Measurements from ENCODE around the gene ABCC1.
"Not testable (repeated sequence)": the region's sequence is repeated elsewhere in the genome, so short reads cannot be mapped to it uniquely, and the experiment has no call there.

Gene ABCC1

GRCh38 chr16:15947983-15948509, 1.4 kb upstream of the ABCC1 start:
- no peak for DNase-seq

DNA sequence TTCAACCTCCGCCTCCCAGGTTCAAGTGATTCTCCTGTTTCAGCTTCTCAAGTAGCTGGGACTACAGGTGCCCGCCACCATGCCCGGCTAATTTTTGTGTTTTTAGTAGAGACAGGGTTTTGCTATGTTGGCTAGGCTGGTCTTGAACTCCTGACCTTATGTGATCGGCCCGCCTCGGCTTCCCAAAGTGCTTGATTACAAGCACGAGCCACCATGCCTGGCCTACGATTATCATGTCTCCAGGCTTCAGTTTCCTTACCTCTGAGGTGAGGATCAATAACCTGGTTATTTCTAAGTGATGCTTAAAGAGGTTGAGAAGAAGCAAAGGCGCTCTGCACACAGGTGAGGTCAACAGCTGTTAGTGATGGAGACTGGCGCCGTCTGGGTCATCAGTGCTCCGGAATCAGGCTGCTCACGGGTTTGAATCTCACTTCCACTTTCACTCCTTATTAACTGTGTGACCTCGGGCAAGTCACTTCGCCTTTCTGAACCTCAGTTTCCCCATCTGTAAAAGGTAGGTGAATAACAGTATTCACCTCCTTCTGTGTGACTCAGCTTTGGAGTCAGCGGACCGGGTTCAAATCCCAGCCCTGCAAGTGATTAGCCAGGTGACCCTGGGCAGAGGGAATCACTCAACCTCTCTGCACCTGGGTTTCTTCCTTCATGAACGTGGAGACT, 745 bp upstream of the ABCC1 start:
- no peak for DNase-seq

- no peak for DNase-seq
Measured at GRCh38 chr16:15950161-15950854, 892 bp downstream of the ABCC1 start.

DNA sequence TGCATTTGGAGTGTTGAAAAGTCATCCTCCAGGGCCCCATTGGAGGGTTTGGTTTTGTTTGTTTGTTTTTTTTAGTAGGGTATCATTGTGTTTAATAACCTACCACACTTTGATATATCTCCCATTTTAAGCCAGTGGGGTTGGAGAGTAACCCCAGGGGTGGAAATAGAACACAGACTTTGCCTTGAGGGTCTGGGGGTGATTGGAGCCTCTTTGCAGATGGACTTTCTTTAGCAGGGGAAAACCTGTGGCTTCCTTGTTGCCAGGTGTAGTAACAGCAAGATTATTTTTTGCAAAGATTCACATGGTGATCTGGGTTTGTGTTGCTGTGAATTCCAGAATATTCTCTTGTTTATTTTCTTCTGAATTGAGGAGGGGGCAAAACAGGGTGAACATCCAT, 1.5 kb downstream of the ABCC1 start:
- no peak for DNase-seq

DNA sequence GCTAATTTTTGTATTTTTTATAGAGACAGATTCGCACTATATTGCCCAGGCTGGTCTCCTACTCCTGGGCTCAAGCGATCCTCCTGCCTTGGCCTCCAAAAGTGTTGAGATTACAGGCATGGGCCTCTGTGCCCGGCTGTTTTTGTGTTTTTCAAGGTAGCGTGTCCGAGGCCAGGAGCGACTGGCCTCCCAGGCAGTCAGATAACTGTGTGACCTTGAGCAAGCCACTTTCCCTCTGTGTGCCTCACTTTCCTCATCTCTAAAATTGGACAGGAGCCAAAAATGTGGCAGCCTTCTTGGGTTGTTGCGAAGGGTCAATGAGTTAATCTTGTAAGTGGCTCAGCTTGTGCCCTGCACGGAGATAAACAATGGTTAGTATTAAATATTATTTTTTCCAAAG, 2.4 kb downstream of the ABCC1 start:
- no peak for DNase-seq

DNA sequence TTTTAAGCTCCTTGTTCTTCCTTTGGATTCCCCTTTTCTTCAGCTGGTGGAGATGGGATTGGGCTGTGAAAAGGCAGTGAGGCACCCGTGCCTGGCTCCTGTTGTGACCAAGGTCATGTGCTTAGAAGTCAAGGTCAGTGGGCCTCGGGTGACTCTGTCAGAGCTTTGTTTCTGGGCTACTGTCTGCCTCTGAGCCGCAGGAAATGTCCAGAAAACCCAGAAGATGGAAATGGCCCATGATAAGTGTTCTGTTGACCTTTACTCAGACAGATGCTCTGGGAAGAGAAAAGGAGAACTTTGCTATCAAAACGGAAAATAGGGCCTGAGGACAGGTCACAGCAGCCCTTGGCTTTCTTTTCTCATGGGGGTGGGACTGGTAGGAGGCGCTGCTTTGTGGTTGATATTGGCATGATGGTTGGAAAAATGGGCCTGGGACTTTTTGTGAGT, 2.9 kb downstream of the ABCC1 start:
- DNase-seq = no peak

GRCh38 chr16:15953477-15953876, 4.1 kb downstream of the ABCC1 start:
- DNase-seq = no peak

- no peak for DNase-seq
Measured at GRCh38 chr16:15953929-15954813, 4.8 kb downstream of the ABCC1 start.

DNA sequence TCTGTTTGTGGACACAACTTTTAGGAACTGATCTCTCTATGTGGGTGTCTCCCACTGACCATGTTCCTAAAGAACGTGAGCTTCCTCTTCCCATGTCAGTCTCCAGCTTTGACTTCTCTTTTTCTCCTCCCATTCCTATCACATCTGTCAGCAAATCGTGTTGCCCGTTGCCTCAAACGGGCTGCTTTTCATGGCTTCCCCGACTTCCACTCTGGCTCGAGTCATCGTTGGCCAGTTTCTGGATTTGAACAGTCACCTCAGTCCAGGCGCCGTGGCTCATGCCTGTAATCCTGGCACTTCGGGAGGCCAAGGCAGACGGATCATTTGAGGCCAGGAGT, 5.4 kb downstream of the ABCC1 start:
- no peak for DNase-seq

GRCh38 chr16:15955425-15955824, 6.0 kb downstream of the ABCC1 start:
- DNase-seq = no peak

GRCh38 chr16:15956106-15956505, 6.7 kb downstream of the ABCC1 start:
- not testable (repeated sequence) for DNase-seq

- DNase-seq = no peak
Measured at GRCh38 chr16:15958703-15959348, 9.4 kb downstream of the ABCC1 start.

GRCh38 chr16:15960124-15960971, 10.9 kb downstream of the ABCC1 start:
- no peak for DNase-seq

GRCh38 chr16:15961060-15961511, 11.7 kb downstream of the ABCC1 start:
- no peak for DNase-seq

DNA sequence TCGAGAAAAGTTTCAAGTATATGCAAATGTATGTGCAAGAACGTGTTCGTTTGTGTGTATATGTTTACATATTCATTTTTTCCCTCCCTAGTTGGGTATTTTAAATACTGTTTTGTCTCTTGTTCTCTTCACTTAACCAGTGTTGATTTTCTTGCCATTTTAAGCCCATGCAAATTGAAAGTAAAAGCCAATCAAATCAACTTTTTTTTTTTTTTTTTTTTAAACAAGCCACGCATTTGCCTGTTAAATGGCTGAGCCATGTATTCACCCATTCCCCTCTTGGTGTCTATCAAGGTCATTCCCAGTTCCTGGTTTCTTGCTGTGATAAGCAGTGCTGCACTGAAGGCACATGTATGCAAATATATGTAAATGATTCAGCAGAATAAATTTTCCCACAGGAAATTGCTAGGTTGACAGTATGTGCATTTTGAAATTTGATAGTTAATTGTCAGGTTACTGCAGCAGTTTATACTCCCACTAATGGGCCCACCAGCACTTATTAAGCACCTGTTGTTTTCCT, 12.2 kb downstream of the ABCC1 start:
- DNase-seq = no peak

GRCh38 chr16:15963307-15963910, 14.0 kb downstream of the ABCC1 start:
- no peak for DNase-seq

GRCh38 chr16:15966420-15966819, 17.0 kb downstream of the ABCC1 start:
- no peak for DNase-seq

- no peak for DNase-seq
Measured at GRCh38 chr16:15966836-15967546, 17.6 kb downstream of the ABCC1 start.

DNA sequence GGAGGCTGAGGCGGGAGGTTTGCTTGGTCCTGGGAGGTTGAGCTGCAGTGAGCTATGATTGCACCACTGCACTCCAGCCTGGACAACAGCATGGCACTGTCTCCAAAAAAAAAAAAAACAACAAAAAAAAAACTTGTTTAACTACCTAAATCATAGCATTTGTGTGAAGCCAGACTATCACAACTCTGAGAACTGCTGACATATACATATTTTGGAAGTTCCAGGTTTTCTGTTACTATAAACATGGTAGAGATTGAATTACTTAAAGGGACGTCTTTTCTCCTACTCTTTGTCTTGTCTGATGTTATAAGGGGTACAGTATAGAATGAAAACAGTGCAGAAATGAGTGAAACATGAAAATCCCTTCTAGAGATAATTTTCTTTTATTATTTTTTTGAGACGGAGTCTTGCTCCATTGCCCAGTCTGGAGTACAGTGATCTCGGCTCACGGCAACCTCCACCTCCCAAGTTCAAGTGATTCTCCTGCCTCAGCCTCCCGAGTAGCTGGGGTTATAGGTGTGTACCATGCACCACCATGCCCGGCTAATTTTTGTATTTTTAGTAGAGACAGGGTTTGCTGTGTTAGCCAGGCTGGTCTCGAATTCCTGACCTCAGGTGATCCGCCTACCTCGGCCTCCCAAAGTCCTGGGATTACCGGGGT, 18.4 kb downstream of the ABCC1 start:
- no peak for DNase-seq

GRCh38 chr16:15970202-15970601, 20.8 kb downstream of the ABCC1 start:
- DNase-seq = no peak
